HG03066 (cell line): Measurements from ENCODE around the gene APOA5.
"Not testable (repeated sequence)": the region's sequence is repeated elsewhere in the genome, so short reads cannot be mapped to it uniquely, and the experiment has no call there.

ENCODE experiments used
- ATAC-seq: cut with Tn5 transposase; IDR thresholded peaks from one replicate; pipeline ENCODE4 v1.9.1; 2021; ENCODE audit warnings: low read depth; ENCODE audit not compliant: unreplicated experiment

The APOA5 gene

GRCh38 chr11:116776522-116776984 is 15.1 kb downstream of the APOA5 start:
- no peak for ATAC-seq

GRCh38 chr11:116775975-116776374 is 15.7 kb downstream of the APOA5 start:
- ATAC-seq: no peak

GRCh38 chr11:116774661-116775060 is 17.0 kb downstream of the APOA5 start:
- no peak for ATAC-seq

GRCh38 chr11:116773203-116774097 is 18.2 kb downstream of the APOA5 start:
- peak; percentile 38 for ATAC-seq

GRCh38 chr11:116772443-116773202 is 19.1 kb downstream of the APOA5 start, which contains the start of gene BUD13:
TSS of gene BUD13 (minus strand) at chr11:116772987. CDS start at chr11:116772964, 23 bp downstream.
- ATAC-seq: peak; percentile 83

- no peak for ATAC-seq
Observed at GRCh38 chr11:116771935-116772334, 19.7 kb downstream of the APOA5 start.

GRCh38 chr11:116762132-116762531 is 29.5 kb downstream of the APOA5 start:
- no peak for ATAC-seq

GRCh38 chr11:116756044-116756443 is 35.6 kb downstream of the APOA5 start:
- not testable (repeated sequence) for ATAC-seq

GRCh38 chr11:116750070-116750718 is 41.5 kb downstream of the APOA5 start:
- no peak for ATAC-seq

GRCh38 chr11:116742104-116742503 is 49.6 kb downstream of the APOA5 start:
- no peak for ATAC-seq

- no peak for ATAC-seq
Observed at GRCh38 chr11:116740741-116741140, 50.9 kb downstream of the APOA5 start.
